Measurements from ENCODE around the gene SFTPD. TPM values are rescaled to one million over a fixed set of nuclear protein-coding genes. Genes with fewer than 3 reads are reported as not detected.
"Not testable (repeated sequence)": the region's sequence is repeated elsewhere in the genome, so short reads cannot be mapped to it uniquely, and the experiment has no call there.

The SFTPD gene
- total and polyA plus RNA-seq, 2 of the 13 experiments (the other 11 are each of a cell fraction or from before 2014, with no cell fraction given): not detected

DNA sequence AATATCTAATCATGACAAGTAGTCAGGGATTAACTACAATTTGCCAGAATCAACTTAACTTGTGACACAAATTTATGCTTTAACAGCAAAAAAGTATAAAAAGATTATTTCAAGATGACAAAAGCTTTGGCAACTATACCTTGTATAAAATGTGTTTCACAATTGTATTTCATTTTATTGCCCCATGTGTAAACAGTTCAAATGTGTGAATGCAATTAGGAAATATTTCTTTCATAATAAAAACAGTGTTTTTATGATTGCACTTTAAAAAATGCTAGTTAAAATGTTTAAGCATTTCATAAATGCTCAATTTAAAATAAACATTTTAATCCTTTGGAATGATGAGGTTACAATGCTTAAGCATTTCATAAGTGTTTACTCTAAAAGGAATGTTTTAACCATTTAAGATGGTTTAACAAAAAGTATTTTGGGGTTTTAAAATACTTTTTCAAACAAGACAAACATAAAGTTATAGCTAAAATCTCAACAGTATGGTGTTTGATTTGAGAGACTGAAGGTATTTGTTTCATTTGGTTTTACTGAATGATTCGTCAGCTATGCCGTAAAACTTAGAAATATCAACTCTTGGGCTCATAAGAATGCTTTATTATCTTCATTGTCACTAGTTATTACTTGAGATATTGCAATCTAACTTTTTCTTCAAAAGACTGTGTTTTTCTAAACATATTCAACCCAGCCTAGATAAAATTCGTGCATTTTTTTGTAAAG lies 50.1 kb downstream of the SFTPD start:
- Histone ChIP-seq H3K4me2 (ENCODE audit: low read depth, low read length) (no peak overlapping the region), H3K9me3 (ENCODE audit: low read length) (no peaks in the 10 kb centered on the region), H3K9ac (ENCODE audit: insufficient read depth, low read depth, low read length) (no peak overlapping the region), H3K79me2 (ENCODE audit: insufficient read depth, low read length) (no peaks in the 10 kb centered on the region), H3K36me3 (replicated peaks in 1 of 2; ENCODE audit: control insufficient read depth in 1 of 2, insufficient read depth in 2 of 2, low read length in 2 of 2) (no peaks in the 10 kb centered on the region), H4K20me1 (ENCODE audit: insufficient read depth, low read length) (no peaks in the 10 kb centered on the region), H3K27ac (ENCODE audit: extremely low read length, insufficient read depth, low read length) (no peak overlapping the region), H3K4me3 (replicated peaks in 1 of 3; ENCODE audit: insufficient read depth in 1 of 3, low read depth in 2 of 3, low read length in 3 of 3) (no peak overlapping the region), H2AFZ (ENCODE audit: low read length) (no peak overlapping the region), H3K27me3 (ENCODE audit: control insufficient read depth in 1 of 2, insufficient read depth in 2 of 2, low read length in 2 of 2) (peaks cover 0 to 3% of the 10 kb centered on the region in 2 experiments; a peak in 1 of 5 replicates), H3K4me1 (ENCODE audit: insufficient read depth, low read length) (no peaks in the 10 kb centered on the region)
- POLR2A ChIA-PET: no interaction called here
- in situ Hi-C loops (cut with HindIII; ENCODE audit: extremely low pct_ligation_motif_present, low pct_unique_long_range_greater_than_20kb): no loop called here
- no peak for FAIRE-seq
- CTCF ChIA-PET (ENCODE audit: low intra/inter-chr PET ratio, low total read pairs): no interaction called here
- DNase-seq (ENCODE audit: low spot score): no peak
- no TSS peak for BruUV-seq (replicated peaks)
- WGBS (ENCODE audit: low lambda C conversion rate): 3% methylated on average over 3 of the region's 3 CpGs
- TF ChIP-seq ZNF446 (CRISPR knock-in tag; IDR thresholded peaks at IDR 0.05) (no peak), ELF4 (CRISPR knock-in tag; IDR thresholded peaks at IDR 0.05; ENCODE audit: borderline replicate concordance) (no peak), ZNF160 (CRISPR knock-in tag; IDR thresholded peaks at IDR 0.05) (no peak), ZNF629 (CRISPR knock-in tag; conservative IDR thresholded peaks at IDR 0.05) (no peak), ZNF367 (CRISPR knock-in tag; IDR thresholded peaks at IDR 0.05; ENCODE audit: borderline replicate concordance) (no peak), SRSF4 (IDR thresholded peaks at IDR 0.05; ENCODE audit: low read depth, low read length, poor library complexity, severe bottlenecking) (no peak), ZKSCAN1 (IDR thresholded peaks at IDR 0.05; ENCODE audit: low read length) (no peak), NR2F1 (CRISPR knock-in tag; IDR thresholded peaks at IDR 0.05) (no peak)
- TF ChIP-seq, protein P1, sequence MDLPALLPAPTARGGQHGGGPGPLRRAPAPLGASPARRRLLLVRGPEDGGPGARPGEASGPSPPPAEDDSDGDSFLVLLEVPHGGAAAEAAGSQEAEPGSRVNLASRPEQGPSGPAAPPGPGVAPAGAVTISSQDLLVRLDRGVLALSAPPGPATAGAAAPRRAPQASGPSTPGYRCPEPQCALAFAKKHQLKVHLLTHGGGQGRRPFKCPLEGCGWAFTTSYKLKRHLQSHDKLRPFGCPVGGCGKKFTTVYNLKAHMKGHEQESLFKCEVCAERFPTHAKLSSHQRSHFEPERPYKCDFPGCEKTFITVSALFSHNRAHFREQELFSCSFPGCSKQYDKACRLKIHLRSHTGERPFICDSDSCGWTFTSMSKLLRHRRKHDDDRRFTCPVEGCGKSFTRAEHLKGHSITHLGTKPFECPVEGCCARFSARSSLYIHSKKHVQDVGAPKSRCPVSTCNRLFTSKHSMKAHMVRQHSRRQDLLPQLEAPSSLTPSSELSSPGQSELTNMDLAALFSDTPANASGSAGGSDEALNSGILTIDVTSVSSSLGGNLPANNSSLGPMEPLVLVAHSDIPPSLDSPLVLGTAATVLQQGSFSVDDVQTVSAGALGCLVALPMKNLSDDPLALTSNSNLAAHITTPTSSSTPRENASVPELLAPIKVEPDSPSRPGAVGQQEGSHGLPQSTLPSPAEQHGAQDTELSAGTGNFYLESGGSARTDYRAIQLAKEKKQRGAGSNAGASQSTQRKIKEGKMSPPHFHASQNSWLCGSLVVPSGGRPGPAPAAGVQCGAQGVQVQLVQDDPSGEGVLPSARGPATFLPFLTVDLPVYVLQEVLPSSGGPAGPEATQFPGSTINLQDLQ (CRISPR knock-in tag; IDR thresholded peaks at IDR 0.05): no peak
- ATAC-seq: no peak
- intact Hi-C loops (cut with micrococcal nuclease; ENCODE audit: unreplicated experiment): no loop called here

DNA sequence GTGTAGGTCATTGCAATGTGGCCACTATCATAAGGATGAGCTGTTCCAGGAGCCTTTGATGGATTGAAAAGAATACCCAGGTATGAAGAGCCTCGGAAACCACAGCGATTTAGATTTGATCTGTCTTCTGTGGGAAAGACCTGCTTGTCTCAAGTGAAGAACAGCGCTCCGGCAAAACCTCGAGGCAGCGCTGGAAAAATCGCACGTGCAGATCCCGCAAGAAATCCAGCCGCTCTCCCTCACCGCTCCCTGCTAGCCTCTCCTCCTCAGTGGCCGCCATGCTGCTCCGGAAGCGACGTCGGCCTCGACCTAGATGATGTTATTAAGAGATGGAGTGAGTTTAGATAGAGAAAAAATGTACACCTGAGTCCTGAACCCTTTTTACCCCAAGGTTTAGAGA lies 56.0 kb downstream of the SFTPD start:
- H3K9ac ChIP-seq (ENCODE audit: insufficient read depth, low read depth, low read length); H3K79me2 ChIP-seq (ENCODE audit: insufficient read depth, low read length); ATAC-seq; in situ Hi-C loops (cut with HindIII; ENCODE audit: extremely low pct_ligation_motif_present, low pct_unique_long_range_greater_than_20kb); H3K9me3 ChIP-seq (ENCODE audit: low read length); DNase-seq (ENCODE audit: low spot score); POLR2A ChIA-PET; CTCF ChIA-PET (ENCODE audit: low intra/inter-chr PET ratio, low total read pairs); H3K4me2 ChIP-seq (ENCODE audit: low read depth, low read length); H3K27me3 ChIP-seq (ENCODE audit: control insufficient read depth in 1 of 2, insufficient read depth in 2 of 2, low read length in 2 of 2); FAIRE-seq; H2AFZ ChIP-seq (ENCODE audit: low read length); H3K27ac ChIP-seq (ENCODE audit: extremely low read length, insufficient read depth, low read length); H3K36me3 ChIP-seq (replicated peaks in 1 of 2; ENCODE audit: control insufficient read depth in 1 of 2, insufficient read depth in 2 of 2, low read length in 2 of 2); H3K4me3 ChIP-seq (replicated peaks in 1 of 3; ENCODE audit: insufficient read depth in 1 of 3, low read depth in 2 of 3, low read length in 3 of 3); H3K4me1 ChIP-seq (ENCODE audit: insufficient read depth, low read length); BruUV-seq (replicated peaks); intact Hi-C loops (cut with micrococcal nuclease; ENCODE audit: unreplicated experiment); H4K20me1 ChIP-seq (ENCODE audit: insufficient read depth, low read length): not testable (repeated sequence)
- WGBS (ENCODE audit: low lambda C conversion rate): 75% methylated on average over 17 of the region's 17 CpGs
